HG02623 (cell line): ENCODE data around the gene DEFB132.

Source experiments
- ATAC-seq: cut with Tn5 transposase; IDR thresholded peaks from one replicate; pipeline ENCODE4 v1.9.1; 2021; ENCODE audit warnings: moderate library complexity; ENCODE audit not compliant: unreplicated experiment

DEFB132 gene

GRCh38 chr20:297098-297924 lies 39.8 kb downstream of the DEFB132 start, which contains the start of gene ZCCHC3:
Gene ZCCHC3 (plus strand): TSS chr20:297570. CDS start chr20:297587, 17 bp downstream.
- ATAC-seq: peak; percentile 65

- ATAC-seq: peak; percentile 23
Measured at GRCh38 chr20:297925-298775, 40.6 kb downstream of the DEFB132 start.

- ATAC-seq: no peak
Measured at GRCh38 chr20:298776-299391, 41.4 kb downstream of the DEFB132 start.

GRCh38 chr20:300345-300990 lies 42.9 kb downstream of the DEFB132 start:
- no peak for ATAC-seq

GRCh38 chr20:301886-302848 lies 44.6 kb downstream of the DEFB132 start:
- no peak for ATAC-seq

GRCh38 chr20:305745-306144 lies 48.2 kb downstream of the DEFB132 start:
- no peak for ATAC-seq

GRCh38 chr20:308427-309038 lies 51.0 kb downstream of the DEFB132 start:
- no peak for ATAC-seq

GRCh38 chr20:309306-309840 lies 51.8 kb downstream of the DEFB132 start:
- no peak for ATAC-seq

GRCh38 chr20:309841-310644 lies 52.5 kb downstream of the DEFB132 start:
- ATAC-seq: peak; percentile 96

GRCh38 chr20:310645-311044 lies 53.1 kb downstream of the DEFB132 start:
- no peak for ATAC-seq
